UCSD-AML1 (cell line): ENCODE data around the gene RRAS.
"Not testable (repeated sequence)": the region's sequence is repeated elsewhere in the genome, so short reads cannot be mapped to it uniquely, and the experiment has no call there.

ENCODE experiments used
- DNase-seq: peaks from one replicate; lab custom pipeline; 2025; ENCODE audit not compliant: unreplicated experiment; lab: John Stamatoyannopoulos, UW

Gene RRAS

DNA sequence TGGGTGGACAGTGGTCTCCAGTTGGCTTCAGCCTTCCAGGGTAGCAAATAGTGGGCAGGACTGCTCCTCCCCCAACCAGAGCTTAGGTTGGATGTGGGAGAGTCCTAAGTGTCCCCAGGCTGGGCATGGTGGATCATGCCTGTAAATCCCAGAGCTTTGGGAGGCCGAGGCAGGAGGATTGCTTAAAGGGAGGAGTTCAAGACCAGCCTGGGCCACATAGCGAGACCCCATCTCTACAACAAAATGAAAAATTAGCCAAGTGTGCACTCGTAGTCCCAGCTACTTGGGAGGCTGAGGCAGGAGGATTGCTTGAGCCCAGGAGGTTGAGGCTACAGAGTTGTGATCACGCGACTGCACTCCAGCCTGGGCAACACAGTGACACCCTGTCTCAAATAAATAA is 7.4 kb downstream of the RRAS start:
- no peak for DNase-seq

DNA sequence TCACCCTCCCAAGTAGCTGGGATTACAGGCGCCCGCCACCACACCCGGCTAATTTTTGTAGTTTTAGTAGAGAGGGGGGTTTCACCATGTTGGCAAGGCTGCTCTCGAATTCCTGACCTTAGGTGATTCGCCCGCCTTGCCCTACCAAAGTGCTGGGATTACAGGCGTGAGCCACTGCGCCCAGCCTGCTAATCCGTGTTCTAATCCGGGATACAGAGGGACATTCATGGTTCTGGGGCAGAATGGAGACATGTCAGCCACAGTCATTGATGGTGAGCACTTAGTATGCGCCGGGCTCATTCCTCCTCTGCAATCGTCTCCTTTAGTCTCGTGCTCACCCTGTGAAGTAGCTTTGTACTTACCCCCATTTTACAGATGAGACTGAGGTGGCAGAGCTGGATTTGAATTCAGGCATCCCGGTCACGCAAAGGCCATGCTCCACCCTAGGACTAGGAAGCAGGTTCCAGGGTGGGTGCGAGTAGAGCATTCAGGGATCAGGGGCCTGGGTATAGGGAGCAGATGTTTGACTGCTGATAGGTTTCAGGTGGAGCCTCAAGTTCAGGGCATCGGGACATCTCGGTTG is 8.2 kb downstream of the RRAS start:
- DNase-seq = no peak

DNA sequence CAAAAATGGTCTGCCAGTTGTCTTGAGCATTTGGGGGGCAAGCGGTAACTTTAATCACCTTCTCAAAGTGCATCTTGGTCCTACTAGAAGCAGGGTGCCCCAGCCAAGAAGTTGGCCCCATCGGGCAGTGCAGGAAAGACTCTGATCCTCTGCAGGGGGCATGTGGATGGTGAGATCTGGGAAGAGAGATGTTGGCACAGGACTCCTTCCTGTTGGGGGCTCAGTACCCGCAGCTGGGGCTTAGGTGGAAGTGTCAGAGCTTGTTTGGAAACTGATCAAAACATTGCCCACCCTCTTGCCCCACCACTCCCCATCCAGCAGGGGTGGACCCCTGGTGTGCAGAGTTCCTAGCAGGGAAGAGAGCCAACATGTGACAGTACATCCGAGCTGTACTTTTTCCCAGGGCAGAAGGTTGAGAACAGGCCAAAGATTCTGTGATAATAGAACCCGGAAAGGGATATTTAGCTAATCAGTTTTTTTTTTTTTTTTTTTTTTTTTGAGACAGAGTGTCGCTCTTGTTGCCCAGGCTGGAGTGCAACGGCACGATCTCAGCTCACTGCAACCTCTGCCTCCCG is 8.8 kb downstream of the RRAS start:
- no peak for DNase-seq

DNA sequence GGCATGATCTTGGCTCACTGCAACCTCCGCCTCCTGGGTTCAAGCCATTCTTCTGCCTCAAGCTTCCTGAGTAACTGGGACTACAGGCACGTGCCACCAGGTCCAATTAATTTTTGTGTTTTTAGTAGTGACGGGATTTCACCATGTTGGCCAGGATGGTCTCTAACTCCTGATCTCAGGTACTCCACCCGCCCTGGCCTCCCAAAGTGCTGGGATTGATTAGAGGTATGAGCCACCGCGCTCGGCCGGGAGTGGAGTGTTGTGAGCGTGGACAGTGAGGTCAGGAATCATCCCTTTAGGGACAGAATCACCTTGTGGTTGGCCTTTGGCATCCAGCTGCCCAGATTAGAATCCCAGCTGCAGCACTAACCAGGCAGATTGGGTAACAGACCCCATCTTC is 10.3 kb downstream of the RRAS start:
- no peak for DNase-seq

DNA sequence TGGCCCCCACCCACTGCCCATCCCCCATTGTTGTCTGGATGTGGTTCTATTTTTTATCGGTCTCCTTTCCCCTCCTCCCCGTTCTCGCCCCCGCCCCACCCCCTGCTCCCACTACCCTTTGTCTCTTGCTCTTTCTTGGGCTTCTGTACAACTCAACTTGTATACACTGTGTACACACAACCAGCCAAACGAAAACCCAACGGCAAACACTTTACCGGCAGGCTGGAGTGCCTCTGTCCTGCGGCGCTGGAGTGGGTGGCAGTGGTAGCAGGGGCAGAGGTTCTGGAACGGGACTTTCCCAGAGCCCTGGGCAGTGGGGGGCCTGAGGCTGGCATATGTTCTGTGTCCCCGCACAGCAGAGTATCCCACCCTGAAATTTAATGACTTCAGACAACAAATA is 13.7 kb downstream of the RRAS start:
- no peak for DNase-seq

DNA sequence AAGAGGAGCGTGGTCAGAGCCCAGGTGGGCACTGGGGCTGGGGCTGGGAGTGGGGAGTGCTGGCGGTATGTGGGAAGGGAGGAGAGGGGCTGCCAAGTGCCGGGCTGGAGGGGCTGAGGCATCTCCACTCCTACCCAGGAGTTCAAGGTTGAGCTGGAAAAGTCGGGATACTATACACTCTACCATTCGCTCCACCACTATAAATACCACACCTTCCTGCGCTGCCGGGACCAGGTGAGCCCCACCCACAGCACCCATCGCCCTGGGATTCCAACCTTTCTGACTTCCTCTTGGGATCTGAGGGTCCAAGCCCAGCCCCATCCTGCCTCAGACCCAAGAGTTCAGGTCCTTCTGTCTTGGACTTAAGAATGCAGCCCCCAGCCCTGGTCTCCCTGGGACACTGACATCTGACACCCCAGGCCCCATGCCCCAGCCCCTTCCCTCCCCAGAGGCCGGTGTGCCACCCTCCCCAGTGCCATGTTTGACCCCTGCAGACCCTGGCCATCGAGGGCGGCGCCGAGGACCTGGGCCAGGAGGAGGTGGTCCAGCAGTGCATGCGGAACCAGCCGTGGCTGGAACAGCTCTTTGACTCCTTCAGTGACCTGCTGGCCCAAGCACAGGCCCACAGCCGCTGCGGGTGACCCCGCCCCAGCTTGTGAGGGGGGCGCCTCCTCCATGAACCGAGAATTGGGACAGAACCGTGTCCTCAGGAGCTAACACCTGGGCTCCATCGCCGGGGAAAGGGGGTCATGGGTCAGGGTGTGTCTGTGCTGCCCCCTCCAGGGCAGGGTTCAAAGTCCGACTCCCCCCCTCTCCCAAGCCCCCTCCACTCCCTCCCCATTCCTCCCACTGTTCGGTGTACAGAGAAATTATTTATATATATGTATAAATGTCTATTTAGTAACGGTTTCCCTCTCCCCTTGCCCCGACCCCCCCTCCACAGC is 14.7 kb downstream of the RRAS start:
- no peak for DNase-seq

DNA sequence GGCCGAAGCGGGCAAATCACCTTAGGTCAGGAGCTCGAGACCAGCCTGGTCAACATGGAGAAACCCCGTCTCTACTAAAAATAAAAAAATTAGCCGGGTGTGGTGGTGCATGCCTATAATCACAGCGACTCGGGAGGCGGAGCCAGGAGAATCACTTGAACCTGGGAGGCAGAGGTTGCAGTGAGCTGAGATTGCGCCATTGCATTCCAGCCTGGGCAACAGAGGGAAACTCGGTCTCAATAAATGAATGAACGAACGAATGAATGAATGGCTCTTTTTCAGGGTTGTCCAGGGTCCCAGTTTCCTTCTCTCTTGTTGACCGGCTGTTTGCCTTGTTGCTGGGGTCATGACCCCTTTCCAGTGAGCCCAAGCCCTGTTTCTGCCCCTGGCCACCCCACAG is 22.1 kb downstream of the RRAS start:
- DNase-seq = not testable (repeated sequence)

DNA sequence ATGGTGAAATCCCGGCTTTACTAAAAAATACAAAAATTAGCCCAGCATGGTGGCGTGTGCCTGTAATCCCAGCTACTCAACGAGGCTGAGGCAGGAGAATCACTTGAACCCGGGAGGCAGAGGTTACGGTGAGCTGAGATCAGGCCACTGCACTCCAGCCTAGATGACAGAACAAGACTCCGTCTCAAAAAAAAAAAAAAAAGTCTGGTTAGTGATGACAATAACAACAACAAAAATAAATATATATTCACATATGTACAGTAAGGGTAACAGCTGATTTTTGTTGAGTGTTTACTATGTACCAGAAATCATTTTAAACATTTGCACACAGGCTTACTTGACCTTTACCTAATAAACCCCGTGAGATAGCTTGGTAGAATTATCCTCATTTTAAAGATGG is 23.0 kb downstream of the RRAS start:
- no peak for DNase-seq

DNA sequence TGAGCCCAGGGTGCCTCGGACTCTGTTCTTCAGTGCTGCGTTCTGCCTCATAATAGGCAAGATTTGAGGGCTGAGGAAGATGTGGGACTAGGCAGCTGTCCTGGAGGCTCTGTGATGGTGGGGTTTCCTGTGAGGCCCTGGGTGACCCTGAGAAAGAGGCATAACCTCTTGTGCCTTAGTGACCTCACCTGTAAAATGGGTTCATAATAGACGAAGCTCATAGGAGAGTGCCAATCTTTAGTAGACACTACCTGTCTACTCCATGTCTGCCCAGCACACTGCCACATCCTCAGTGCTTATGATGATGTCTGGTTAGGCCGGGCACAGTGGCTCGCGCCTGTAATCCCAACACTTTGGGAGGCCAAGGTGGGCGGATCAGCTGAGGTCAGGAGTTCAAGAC is 23.4 kb downstream of the RRAS start:
- DNase-seq = no peak

DNA sequence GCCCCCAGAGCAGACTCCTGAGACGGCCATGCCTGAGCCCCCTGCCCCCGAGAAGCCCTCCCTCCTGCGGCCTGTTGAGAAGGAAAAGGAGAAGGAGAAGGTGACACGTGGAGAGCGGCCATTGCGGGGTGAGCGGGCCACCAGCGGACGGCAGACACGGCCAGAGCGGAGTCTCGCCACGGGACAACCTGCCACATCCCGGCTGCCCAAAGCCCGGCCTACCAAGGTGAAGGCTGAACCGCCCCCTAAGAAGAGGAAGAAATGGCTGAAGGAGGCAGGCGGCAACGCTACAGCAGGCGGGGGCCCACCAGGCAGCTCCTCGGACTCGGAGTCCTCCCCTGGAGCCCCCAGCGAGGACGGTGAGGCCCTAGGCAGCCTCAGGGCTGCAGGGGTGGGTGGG is 24.1 kb downstream of the RRAS start:
- DNase-seq = no peak

DNA sequence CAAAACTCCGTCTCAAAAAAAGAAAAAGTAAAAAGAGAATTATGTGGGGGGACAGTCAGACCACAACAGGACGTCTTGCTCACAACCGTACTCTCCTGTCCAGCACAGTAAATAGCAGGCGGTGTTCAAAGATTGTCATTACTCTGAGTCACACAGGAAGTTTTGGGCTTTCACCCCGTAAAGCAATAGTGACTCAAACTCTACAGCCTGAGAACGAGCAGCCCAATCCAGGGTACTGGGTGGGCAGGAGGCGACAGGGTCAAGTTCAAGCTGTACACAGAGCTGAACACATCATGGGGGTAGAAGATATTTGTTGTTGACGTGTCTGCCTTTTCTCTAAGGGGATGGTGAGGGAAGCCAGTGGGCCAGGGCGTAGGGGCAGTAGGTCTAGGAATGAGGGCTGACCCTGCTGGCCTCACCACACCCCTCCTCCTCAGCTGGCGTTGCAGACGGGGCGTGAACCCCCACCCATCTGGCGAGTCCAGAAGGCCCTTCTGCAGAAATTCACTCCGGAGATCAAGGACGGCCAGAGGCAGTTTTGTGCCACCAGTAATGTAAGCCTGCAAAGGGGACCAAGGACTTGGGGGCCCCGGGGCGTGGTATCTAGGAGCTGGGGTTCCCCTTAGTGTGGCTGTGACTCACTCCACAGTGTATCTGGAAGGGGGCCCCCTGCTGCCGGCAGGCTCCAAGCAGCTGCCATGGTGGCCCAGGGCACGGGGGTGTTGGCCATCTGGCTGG is 25.7 kb downstream of the RRAS start:
- no peak for DNase-seq

DNA sequence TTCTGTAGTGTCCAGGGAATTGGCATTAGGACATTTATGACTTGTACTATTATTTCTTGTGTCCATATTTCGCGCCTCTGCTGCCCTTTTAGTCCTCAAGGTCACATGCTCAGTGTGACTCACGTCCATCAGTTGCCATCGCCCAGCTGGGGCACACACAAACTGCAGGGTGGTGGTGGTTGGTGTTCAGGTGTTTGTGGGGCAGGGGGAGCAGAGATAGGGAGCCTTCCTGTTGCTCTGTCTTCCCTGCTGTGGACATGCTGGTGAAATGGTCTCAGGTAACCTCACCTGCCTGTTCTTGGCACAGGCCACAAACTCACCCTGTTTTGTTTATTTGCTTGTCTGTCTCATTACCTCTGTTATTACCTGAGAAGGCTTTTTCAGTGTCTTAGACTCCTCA is 26.6 kb downstream of the RRAS start:
- no peak for DNase-seq

DNA sequence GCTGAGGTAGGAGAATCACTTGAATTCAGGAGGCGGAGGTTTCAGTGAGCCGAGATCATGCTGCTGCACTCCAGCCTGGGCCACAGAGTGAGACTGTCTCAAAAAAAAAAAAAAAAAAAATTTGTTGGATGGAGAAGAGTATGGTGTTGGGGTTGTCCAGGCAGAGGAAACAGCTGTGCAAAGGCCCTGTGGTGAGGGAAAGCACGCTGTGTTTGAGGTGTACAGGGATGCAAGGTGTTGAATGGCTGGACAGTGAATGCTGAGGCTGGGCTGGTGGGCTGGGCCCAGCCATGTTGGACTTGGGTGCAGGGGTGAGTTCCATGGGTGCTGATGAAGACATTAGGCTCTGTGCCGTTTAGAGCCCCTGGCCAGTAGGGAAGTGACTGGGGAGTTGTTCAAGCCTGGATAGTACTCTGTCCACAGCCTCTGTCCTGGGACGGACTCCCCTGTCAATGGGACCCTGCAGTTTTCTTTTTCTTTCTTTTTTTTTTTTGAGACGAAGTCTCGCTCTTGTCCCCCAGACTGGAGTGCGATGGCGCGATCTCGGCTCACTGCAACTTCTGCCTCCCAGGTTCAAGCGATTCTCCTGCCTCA is 30.3 kb downstream of the RRAS start:
- DNase-seq = no peak

DNA sequence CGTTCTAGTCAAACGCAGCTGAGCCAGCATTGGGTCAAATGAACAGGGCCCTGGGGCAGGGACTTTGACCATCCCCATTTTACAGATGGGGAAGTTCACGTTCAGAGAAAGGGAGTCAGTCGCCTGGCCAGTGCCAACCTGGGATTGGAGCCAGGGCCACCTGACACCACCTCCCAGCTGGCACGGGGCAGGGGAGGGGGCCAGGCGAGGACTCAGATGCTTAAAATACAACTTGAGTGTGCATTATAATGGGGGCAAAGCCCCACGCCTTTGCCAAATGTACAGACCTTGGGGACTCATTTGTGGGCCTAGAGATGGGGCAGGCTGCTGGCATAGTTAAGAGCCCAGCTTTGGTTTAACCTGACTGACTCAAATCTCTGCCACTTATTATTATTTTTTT is 34.3 kb downstream of the RRAS start:
- DNase-seq = no peak

DNA sequence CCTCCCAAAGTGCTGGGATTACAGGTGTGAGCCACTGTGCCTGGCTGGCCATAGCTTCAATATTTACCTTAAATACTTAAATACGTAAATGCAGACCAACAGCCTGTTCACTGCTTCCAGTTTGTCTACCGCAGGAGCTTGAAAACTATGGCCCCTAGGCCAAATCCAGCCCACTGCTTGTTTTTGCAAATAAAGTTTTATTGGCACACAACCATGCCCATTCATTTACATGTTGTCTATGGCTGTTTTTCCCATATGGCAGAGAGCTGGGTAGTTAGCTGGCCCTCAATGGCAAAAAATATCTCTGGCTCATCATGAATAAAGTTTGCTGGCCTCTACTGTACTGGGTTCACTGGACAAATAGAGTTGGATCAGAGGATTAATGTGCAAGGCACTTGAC is 37.1 kb downstream of the RRAS start:
- DNase-seq = no peak

DNA sequence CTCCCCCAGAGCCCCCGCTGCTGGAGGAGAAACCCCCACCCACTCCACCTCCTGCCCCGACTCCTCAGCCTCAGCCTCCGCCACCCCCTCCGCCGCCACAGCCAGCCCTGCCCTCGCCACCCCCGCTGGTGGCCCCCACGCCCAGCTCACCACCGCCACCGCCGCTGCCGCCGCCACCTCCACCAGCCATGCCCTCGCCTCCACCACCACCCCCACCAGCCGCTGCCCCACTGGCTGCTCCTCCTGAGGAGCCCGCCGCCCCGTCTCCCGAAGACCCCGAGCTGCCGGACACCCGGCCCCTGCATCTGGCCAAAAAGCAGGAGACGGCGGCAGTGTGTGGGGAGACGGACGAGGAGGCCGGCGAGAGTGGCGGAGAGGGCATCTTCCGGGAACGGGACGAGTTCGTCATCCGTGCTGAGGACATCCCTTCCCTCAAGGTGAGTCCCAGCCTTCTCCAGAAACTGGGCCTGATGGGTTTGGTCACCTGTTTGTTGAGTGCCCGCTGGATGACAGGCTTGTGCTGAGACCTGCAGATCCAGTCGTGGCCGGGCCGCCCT is 38.4 kb downstream of the RRAS start:
- DNase-seq = no peak

DNA sequence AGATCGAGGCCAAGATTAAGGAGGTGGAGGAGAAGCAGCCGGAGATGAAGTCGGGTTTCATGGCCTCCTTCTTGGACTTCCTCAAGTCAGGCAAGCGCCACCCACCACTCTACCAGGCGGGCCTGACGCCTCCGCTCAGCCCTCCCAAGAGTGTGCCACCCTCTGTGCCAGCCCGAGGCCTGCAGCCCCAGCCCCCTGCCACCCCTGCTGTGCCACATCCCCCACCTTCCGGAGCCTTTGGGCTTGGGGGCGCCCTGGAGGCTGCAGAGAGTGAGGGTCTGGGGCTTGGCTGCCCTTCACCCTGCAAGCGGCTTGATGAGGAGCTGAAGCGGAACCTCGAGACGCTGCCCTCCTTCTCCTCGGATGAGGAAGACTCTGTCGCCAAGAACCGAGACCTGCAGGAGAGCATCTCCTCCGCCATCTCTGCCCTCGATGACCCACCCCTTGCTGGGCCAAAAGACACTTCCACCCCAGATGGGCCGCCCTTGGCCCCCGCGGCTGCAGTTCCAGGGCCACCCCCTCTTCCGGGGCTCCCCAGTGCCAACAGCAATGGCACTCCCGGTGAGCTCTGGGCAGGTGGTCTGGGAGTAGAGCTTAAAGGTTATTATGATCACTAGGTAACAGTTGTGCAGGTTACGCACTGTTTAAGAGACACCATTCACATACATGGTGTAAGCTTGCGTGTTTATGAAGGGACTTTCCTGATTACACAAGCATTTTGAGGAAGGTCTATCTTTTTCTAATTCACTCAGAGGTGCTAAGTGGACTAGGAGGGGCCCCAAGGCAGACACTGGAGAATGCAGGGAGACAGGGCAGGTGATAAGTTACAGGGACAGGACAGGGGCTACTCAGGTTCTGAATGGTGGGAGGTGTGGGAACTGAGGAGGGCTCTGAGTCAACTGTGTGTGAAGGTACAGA is 40.3 kb downstream of the RRAS start:
- DNase-seq = no peak

DNA sequence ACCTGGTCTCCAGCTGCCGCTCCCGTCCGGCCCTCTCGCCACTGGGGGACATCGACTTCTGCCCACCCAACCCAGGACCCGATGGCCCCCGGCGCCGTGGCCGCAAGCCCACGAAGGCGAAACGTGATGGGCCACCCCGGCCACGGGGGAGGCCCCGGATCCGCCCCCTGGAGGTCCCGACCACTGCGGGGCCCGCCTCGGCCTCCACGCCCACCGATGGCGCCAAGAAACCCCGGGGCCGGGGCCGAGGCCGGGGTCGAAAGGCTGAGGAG is 42.3 kb downstream of the RRAS start:
- no peak for DNase-seq

DNA sequence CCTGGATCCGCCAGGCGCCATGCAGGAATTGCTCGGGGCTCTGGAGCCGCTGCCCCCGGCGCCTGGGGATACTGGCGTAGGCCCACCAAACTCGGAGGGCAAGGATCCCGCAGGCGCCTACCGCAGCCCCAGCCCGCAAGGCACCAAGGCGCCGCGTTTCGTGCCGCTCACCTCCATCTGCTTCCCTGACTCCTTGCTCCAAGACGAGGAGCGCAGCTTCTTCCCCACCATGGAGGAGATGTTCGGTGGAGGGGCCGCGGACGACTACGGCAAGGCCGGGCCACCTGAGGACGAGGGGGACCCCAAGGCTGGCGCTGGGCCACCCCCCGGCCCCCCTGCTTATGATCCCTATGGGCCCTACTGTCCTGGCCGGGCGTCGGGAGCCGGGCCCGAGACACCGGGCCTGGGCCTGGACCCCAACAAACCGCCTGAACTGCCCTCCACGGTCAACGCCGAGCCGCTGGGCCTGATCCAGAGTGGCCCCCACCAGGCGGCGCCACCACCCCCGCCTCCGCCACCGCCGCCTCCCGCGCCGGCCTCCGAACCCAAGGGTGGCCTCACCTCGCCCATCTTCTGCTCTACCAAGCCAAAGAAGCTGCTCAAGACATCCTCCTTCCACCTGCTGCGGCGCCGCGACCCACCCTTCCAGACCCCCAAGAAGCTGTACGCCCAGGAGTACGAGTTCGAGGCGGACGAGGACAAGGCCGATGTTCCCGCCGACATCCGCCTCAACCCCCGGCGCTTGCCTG is 42.8 kb downstream of the RRAS start:
- no peak for DNase-seq

DNA sequence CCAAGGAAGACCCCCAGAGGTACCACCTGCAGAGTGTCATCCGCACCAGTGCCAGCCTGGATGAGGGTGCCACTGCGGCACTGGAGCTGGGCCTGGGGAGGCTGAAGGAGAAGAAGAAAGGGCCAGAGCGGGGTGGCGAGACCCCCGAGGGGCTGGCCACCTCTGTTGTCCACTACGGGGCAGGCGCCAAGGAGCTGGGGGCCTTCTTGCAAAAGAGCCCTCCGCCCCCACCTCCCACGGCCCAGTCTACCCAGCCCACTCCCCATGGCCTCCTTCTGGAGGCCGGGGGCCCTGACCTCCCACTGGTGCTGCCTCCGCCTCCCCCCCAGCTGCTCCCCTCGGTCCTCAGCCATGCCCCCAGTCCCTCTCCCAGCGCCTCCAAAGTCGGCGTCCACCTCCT is 43.5 kb downstream of the RRAS start:
- no peak for DNase-seq
